Thyroid gland (tissue), 4 donors: ENCODE data around the gene CRISPLD2. TPM values are rescaled to one million over a fixed set of nuclear protein-coding genes. Genes with fewer than 3 reads are reported as not detected.

Source experiments
- DNase-seq, 2 donors: peaks; one replicate each; pipeline ENCODE4 v3.0.0-alpha.2; 2019
- H3K27ac ChIP-seq, 3 donors: fragments of 200-600 bp; sonication (generic); 1 replicate in 2 of 3; 2 replicates in 1 of 3; pipeline ENCODE4 v1.5.1; 2016 to 2019; ENCODE audit warnings: mild to moderate bottlenecking in 1 of 3, moderate library complexity in 1 of 3
- H3K27me3 ChIP-seq: fragments of 200-600 bp; sonication (generic); one replicate; pipeline ENCODE4 v1.5.1; 2019
- H3K36me3 ChIP-seq, 2 donors: fragments of 200-600 bp; sonication (generic); one replicate each; pipeline ENCODE4 v1.5.1; 2016 to 2019
- H3K4me1 ChIP-seq, 2 donors: fragments of 200-600 bp; sonication (generic); one replicate each; pipeline ENCODE4 v1.5.1; 2017 to 2019
- H3K4me3 ChIP-seq, 3 donors: fragments of 200-600 bp; sonication (generic); replicated peaks in 1 of 3; 1 replicate in 2 of 3; 2 replicates in 1 of 3; pipeline ENCODE4 v1.5.1; 2016; ENCODE audit warnings: mild to moderate bottlenecking in 1 of 3
- H3K9me3 ChIP-seq: fragments of 200-600 bp; sonication (generic); one replicate; pipeline ENCODE4 v1.5.1; 2017
- POLR2A ChIP-seq, 2 donors: fragments of 450-650 bp; IDR thresholded peaks; one replicate each; pipeline ENCODE4 v1.6.1; 2017; ENCODE audit warnings: antibody characterized with exemption in 2 of 2, mild to moderate bottlenecking in 2 of 2, moderate library complexity in 1 of 2
- WGBS, 2 donors: methylation state at CpG; one replicate each; pipeline ENCODE4 v1.1.5; 2017; 5-methylcytosine and 5-hydroxymethylcytosine counted together
- intact Hi-C: fragments of 100-400 bp; cut with DNase I; formaldehyde crosslinking; loops from one replicate; pipeline ENCODE4 v1.15.1; 2023
- total RNA-seq, 4 donors: library from RNA; depleted of rRNA; stranded (reverse); fragments of >200 nt; gene quantifications; one replicate each; pipeline ENCODE4 v1.2.3, GENCODE V29; 2016
- TF ChIP-seq, protein P1 (sequence below), 6 experiments: fragments of 200-600 bp in 3 of 6; fragments of 450-650 bp in 3 of 6; sonication (generic) in 3 of 6; IDR thresholded peaks; one replicate each; pipeline ENCODE4 v1.5.1; 2016 to 2019; ENCODE audit warnings: antibody characterized with exemption in 6 of 6, mild to moderate bottlenecking in 2 of 6, inconsistent platforms in 1 of 6, moderate library complexity in 1 of 6

Gene CRISPLD2
- total RNA-seq, 4 donors from 2014 or later, result 48.0 to 261 (median 108) TPM

DNA sequence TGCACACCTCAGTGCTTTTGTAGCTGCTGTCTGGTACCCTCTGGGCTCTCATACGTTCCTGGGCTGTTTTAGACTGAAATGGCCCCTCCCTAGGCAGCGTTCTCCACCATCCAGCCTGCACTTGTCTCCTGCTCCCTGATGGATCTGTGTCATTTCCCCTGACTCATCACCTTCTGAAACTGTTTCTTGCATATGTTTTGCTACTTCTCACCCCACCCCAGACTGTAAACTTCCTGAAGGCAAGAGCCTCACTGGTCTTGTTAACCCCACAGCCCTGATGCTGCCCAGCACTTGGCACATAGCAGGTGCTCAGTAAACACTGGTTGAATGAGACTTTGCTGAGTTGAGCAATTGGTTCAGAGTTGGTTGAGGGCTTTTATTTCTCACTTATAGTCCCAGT, 78.7 kb downstream of the CRISPLD2 start:
- intact Hi-C loops, result no loop called here
- Histone ChIP-seq H3K27me3 (no peaks in the 10 kb centered on the region), H3K27ac (no peak overlapping the region), H3K36me3 (no peaks in the 10 kb centered on the region), H3K4me3 (no peak overlapping the region), H3K9me3 (no peaks in the 10 kb centered on the region), H3K4me1 (no peaks in the 10 kb centered on the region)
- no peak for TF ChIP-seq POLR2A (IDR thresholded peaks at IDR 0.05)
- TF ChIP-seq, protein P1, sequence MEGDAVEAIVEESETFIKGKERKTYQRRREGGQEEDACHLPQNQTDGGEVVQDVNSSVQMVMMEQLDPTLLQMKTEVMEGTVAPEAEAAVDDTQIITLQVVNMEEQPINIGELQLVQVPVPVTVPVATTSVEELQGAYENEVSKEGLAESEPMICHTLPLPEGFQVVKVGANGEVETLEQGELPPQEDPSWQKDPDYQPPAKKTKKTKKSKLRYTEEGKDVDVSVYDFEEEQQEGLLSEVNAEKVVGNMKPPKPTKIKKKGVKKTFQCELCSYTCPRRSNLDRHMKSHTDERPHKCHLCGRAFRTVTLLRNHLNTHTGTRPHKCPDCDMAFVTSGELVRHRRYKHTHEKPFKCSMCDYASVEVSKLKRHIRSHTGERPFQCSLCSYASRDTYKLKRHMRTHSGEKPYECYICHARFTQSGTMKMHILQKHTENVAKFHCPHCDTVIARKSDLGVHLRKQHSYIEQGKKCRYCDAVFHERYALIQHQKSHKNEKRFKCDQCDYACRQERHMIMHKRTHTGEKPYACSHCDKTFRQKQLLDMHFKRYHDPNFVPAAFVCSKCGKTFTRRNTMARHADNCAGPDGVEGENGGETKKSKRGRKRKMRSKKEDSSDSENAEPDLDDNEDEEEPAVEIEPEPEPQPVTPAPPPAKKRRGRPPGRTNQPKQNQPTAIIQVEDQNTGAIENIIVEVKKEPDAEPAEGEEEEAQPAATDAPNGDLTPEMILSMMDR (IDR thresholded peaks at IDR 0.05), result no peak
- WGBS, 2 donors, result 80 to 82% methylated on average over 2 of the region's 2 CpGs
- no peak for DNase-seq

DNA sequence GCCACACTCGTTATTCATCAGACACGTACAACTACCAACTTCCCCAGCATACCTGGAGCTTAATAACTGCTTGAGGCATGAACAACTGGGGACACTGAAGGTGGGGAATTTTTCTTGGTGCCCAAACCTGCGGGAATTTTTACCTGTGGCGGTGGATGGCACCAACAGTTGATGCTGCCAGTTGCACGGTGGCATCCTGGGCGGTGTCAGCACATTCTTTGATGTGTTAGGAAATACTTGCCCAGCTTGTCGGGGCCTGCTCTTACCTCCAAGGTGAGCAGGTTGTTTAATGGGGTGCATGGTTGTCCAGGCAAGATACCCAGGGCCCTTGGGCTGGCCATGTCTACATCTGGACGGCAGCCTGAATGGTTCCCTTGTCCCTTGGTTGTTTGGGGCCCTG, 79.6 kb downstream of the CRISPLD2 start:
- intact Hi-C loops, result no loop called here

DNA sequence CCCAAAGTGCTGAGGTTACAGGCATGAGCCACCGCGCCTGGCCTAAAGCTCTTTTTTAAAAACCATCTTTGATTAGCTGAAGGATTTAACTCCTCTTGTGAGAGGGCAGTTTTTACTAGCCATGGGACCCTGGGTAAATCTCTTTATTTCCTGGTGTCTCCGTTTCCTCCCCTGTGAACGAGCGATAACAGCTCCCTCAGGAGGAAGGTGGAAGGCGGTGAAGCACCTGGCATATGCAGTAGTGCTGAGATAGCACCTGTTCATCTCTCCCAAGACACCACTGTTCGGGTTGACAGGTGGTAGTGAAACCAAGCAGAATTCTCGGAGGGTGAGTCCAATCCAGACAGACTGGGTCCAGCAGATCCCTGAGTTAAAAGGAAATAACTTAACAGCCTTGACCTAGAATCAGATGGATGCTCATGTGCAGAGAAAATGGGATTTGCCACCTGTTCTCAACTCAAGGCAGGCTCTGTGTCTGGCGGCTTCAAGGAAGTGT, 86.2 kb downstream of the CRISPLD2 start:
- Histone ChIP-seq H3K36me3 (no peaks in the 10 kb centered on the region), H3K4me3 (no peak overlapping the region), H3K4me1 (no peaks in the 10 kb centered on the region), H3K9me3 (no peaks in the 10 kb centered on the region), H3K27me3 (no peaks in the 10 kb centered on the region), H3K27ac (no peak overlapping the region)
- TF ChIP-seq POLR2A (IDR thresholded peaks at IDR 0.05), result no peak
- TF ChIP-seq, protein P1 (IDR thresholded peaks at IDR 0.05), result no peak
- intact Hi-C loops, result no loop called here
- no peak for DNase-seq
- WGBS, 2 donors, result 94 to 96% methylated on average over 9 of the region's 9 CpGs

More for the DNA sequence above, 79.6 kb downstream of the CRISPLD2 start:
- no peaks in the 10 kb centered on the region for H3K9me3 ChIP-seq
- no peaks in the 10 kb centered on the region for H3K36me3 ChIP-seq
- H3K4me3 ChIP-seq, result no peak overlapping the region
- TF ChIP-seq, protein P1 (IDR thresholded peaks at IDR 0.05), result no peak
- TF ChIP-seq POLR2A (IDR thresholded peaks at IDR 0.05), result no peak
- no peak overlapping the region for H3K27ac ChIP-seq
- no peaks in the 10 kb centered on the region for H3K27me3 ChIP-seq
- no peaks in the 10 kb centered on the region for H3K4me1 ChIP-seq
- DNase-seq, result no peak
- WGBS, 2 donors, result 91 to 97% methylated on average over 7 to 8 of the region's 8 CpGs

DNA sequence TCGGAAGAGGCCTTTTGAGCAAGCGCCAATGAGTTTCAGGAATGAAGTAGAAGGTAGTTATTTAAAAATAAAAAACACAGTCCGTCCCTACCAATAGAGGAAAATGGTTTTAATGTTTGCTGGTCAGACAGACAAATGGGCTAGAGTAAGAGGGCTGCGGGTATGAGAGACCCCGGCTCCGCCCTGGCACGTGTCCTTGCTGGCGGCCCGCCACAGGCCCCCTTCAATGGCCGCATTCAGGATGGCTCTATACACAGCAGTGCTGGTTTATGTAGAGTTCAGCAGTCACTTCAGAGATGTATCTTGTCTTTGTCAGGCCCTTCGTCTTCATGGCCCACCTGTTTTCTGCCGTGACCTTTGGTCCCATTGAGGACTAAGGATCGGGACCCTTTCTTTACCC, 87.3 kb downstream of the CRISPLD2 start:
- DNase-seq, result no peak
- Histone ChIP-seq H3K4me3 (no peak overlapping the region), H3K4me1 (no peaks in the 10 kb centered on the region), H3K27ac (no peak overlapping the region), H3K9me3 (no peaks in the 10 kb centered on the region), H3K36me3 (no peaks in the 10 kb centered on the region), H3K27me3 (no peaks in the 10 kb centered on the region)
- WGBS, 2 donors, result 86 to 93% methylated on average over 13 of the region's 13 CpGs
- intact Hi-C loops, result no loop called here
- no peak for TF ChIP-seq POLR2A (IDR thresholded peaks at IDR 0.05)
- TF ChIP-seq, protein P1 (IDR thresholded peaks at IDR 0.05), result no peak

DNA sequence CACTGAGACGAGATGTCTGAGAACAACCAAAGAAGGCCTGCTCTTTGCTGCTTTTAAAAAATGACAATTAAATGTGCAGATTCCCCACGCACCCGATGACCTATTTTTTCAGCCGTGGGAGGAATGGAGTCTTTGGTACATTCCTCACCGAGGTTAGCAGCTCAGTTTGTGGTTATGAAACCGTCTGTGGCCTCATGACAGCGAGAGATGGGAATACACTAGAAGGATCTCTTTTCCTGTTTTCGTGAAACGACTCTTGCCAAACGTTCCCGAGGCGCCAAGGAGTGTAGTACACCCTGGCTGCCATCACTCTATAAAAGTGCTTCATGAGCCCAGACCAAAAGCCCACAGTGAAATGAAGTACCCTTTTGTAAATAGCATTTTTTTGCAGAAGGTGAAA, 87.8 kb downstream of the CRISPLD2 start:
- DNase-seq, result no peak

More for the DNA sequence above, 87.8 kb downstream of the CRISPLD2 start:
- intact Hi-C loops, result no loop called here
- H3K4me1 ChIP-seq, result no peaks in the 10 kb centered on the region
- no peaks in the 10 kb centered on the region for H3K9me3 ChIP-seq
- no peak for TF ChIP-seq POLR2A (IDR thresholded peaks at IDR 0.05)
- TF ChIP-seq, protein P1 (IDR thresholded peaks at IDR 0.05), result no peak
- no peaks in the 10 kb centered on the region for H3K36me3 ChIP-seq
- H3K27me3 ChIP-seq, result no peaks in the 10 kb centered on the region
- WGBS, 2 donors, result 63 to 78% methylated on average over 12 of the region's 12 CpGs
- H3K4me3 ChIP-seq, result no peak overlapping the region
- H3K27ac ChIP-seq, result no peak overlapping the region
